NCI-H2107 treated with DMSO at 0.1 percent for 48 hours (cell line): ENCODE data around the gene TPRG1L.

Experiments
- DNase-seq: peaks from one replicate; lab custom pipeline; 2025; ENCODE audit not compliant: unreplicated experiment; lab: John Stamatoyannopoulos, UW

TPRG1L gene

DNA sequence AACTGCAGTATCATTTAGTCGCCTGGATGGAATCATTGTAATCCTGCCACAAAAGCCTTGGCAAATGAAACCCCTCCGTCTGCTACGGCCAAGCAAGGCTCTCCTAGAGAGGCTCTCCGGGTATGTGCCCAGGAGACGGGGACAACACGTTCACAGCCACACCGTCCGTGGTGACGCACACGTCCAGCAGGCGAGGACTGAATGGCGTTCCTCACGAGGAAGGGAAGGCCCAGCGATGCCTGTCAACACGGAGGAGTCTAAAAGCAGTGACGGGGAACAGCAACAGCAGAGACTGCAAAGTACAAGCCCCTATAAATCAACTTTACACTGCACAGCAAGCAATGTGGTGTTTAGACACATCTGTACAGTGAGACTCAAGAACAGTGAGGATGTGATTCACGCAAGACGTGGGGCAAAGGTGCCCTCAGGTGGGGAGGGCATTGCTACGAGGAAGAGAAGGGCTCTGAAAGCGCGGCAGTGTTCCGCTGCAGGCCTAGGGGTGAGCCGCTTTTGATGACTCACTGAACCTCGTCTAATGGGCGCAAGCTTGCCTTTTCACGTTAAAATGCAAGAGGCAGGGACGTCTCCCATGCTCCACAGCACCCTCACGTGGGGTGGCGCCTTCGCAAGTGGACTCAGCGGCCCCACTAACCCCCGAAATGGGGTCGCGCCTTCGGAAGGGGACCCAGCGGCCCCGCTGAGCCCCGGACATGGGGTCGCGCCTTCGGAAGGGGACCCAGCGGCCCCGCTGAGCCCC lies 18.3 kb downstream of the TPRG1L start:
- no peak for DNase-seq

DNA sequence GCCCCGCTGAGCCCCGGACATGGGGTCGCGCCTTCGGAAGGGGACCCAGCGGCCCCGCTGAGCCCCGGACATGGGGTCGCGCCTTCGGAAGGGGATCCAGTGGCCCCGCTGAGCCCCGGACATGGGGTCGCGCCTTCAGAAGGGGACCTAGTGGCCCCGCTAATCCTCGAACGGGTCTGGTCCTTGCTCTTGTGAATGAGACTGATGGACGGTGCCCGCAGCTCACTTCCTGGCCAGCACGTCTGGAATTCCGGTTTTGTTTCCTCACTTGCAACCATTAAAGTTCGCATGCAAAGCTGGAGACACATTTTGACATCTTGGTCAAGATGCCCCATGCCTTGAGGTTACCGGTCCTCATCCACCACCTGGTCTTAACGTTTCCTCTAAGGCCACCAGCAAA lies 19.5 kb downstream of the TPRG1L start:
- no peak for DNase-seq

DNA sequence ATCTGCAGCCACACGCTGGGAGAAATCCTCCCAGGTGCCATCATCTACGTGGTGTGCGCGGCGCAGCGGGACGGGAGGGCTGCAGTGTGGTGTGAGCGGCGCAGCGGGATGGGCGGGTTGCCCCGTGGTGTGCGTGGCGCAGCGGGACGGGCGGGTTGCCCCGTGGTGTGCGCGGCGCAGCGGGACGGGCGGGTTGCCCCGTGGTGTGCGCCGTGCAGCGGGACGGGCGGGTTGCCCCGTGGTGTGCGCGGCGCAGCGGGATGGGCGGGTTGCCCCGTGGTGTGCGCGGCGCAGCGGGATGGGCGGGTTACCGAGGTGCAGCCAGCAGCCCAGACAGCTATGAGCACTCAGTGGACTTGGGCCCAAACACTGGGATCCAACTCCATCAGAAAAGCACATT lies 20.4 kb downstream of the TPRG1L start:
- no peak for DNase-seq

DNA sequence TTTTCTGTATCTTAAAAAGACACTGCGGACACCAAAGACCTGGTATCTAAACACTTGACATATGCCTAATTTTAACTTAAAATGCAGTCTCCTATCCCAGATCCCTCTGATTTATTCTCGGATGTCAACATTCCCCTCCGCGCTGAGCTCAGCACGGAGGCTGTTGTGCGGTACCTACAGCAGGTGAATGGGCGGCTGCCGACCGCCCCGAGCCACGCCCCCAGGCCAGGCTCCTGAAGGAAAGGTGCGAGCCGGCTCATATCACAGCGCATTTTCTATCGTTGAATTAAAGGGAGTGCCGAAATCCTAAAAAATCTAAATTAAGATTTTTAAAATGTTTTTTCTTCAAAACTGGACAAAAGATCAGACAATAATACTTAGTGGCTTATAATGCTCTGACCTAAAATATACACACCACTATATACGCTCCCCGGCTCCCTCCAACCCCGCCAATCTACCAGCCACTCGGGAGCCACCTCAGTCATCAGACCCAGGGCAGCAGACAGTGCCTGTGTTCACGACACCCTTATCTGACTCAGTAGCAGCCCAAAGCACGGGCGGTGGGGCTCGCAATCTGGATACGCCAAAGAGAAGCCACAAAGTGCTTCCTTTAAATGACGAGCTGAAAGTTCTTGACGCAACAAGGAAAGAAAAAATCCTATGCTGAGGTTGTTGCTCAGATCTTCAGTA lies 21.0 kb downstream of the TPRG1L start:
- DNase-seq, result no peak

DNA sequence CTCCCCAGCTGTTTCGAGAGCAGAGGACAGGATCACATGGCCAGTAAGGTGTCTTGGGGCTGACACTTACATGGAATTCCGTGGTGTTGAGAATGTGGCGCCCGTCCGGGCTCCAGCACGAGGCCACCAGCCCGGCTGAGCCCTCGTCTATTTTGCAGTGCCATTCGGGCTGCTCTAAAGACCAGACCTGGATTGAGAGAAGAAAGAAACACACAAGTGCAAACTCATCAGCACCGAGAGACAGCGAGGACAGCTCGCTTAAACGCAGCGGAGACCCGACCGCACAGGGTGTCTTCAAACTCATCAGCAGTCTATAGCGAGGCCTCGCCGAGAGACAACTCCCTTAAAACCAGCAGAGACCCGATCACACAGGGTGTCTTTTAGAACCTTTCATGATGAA lies 21.8 kb downstream of the TPRG1L start:
- DNase-seq, result no peak

DNA sequence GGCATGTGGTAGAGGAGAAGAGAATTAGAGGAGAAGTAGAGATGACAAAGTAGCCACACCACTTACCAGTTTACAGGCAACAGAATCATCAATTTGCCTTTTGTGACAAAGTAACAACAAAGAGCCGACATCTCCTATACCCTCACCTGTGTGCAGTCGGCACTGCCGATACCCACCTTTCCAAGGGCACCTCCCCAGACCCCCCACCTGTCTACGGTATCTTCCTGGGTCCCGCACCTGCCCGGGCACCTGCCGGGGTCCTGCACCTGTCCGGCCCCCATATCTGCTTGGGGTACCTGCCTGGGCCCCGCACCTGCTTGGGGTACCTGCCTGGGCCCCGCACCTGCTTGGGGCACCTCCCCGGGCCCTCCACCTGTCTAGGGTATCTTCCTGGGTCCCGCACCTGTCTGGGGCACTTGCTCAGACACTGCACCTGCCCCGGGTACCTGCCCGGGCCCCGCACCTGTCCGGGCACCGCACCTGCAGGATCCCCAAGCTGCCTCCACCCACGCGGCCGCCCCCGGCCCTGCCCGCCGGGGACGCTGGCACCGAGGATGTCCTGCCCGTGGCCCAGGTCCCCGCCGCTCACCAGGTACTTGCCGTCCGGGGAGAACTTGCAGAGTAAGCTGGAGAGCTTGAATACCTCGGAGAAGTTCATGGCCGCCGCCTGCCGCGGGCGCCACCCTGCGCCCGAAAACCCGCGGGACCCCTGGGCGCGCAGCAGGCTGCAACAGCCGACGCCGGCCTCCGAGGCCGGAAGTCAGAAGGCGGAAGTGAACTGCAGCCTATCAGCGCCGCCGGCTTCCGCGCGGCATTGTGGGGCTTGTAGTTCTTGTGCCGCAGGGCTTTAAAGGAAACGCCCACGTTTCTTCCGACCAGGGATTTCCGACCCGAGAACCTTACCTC lies 24.8 kb downstream of the TPRG1L start, which contains the start of gene WRAP73:
TSS of gene WRAP73 (minus strand) at position 762 of the 906 bp plus-strand sequence. CDS start at position 658, 104 bp downstream.
- peak; percentile 19 for DNase-seq

DNA sequence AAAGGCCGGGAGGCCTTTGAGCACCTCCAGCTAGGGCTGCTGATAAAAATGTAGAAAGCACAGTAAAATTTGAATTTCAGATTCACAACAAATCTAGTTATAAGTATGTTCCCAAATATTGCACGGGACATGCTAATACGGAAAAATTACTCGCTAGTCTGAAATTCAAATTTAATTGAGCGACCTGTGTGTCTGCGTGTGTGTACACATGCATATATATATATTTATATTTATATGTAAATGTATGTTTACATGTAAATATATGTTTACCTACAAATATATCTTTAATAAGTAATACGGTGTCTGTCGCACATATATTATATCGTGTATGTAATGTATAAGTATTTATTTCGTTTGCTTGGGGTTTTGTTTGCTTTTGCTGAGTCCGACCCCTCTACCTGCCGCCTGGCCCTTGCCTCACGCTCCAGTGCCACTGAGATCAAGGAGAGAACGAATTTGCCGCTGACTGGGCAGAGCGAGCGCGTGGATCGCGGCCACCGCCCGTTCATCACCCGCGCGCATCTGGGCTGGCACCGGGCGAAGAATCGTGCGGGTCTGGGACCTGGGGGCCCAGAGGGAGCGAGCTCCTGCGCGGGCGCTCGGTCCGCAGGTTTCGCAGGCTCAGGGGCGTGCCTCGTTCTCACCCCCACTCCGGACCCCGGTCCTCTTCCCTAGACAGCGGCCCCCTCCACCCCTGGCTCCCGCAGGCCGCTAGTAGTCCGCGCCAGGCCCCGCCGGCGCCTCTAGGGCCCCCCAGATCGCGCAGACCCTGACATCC lies 25.6 kb downstream of the TPRG1L start:
- DNase-seq, result no peak

DNA sequence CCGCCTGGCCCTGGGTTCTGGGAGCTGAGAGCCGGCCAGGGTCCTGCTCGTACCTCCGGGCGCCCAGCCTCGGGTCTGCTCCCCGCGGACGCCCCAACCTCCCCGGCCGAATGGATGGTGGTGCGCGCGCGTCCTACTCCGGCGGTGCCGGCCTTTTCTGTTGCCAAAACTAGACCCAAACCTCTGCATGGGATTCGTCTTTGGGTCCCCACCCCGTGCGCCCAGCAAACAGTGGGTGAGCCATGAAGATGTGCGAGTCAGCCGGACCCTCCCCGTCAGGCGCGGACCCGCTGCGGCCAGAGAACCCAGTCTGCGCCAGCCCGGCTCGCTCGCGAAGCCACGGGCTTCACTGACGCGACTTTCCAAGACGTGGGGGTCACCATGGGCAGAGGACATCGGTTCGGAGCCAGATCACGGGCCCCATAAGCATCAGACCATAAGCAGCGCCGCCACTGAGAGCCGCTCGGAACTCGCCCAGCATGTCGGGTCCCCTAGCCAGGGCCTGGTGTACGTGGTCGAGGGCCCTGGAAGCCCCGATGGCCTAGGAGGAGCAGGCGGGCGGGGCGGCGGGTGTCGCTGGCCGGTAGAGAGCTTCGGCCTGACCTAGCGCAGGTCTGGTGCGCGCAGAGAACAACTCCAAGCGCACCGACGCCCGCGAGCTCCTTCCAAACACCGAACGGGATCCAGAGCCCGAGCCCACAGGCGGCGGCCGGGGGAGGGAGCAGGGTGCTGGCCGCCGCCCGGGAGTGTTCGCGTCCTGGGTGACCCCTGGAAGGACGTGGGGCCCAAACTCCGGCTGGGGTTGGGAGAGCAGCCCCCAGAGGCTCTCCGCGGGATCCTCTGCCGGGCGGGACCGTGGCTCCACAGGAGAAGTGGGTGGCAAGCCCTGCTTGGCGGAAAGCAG lies 26.5 kb downstream of the TPRG1L start:
- DNase-seq, result no peak

DNA sequence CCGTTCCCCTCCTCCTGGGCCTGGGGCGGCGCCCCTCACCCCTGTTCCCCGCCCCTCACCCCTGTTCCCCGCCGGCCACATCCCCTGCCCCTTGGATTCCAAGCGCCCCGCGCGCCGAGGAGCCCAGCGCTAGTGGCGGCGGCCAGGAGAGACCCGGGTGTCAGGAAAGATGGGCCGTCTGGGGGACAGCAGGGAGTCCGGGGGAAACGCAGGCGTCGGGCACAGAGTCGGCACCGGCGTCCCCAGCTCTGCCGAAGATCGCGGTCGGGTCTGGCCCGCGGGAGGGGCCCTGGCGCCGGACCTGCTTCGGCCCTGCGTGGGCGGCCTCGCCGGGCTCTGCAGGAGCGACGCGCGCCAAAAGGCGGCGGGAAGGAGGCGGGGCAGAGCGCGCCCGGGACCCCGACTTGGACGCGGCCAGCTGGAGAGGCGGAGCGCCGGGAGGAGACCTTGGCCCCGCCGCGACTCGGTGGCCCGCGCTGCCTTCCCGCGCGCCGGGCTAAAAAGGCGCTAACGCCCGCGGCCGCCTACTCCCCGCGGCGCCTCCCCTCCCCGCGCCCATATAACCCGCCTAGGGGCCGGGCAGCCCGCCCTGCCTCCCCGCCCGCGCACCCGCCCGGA lies 27.2 kb downstream of the TPRG1L start, which contains the start of gene TP73:
TSS of gene TP73 (plus strand) at position 587 of the 618 bp plus-strand sequence. CDS start 29,850 bp downstream, outside the sequence.
- DNase-seq, result no peak

DNA sequence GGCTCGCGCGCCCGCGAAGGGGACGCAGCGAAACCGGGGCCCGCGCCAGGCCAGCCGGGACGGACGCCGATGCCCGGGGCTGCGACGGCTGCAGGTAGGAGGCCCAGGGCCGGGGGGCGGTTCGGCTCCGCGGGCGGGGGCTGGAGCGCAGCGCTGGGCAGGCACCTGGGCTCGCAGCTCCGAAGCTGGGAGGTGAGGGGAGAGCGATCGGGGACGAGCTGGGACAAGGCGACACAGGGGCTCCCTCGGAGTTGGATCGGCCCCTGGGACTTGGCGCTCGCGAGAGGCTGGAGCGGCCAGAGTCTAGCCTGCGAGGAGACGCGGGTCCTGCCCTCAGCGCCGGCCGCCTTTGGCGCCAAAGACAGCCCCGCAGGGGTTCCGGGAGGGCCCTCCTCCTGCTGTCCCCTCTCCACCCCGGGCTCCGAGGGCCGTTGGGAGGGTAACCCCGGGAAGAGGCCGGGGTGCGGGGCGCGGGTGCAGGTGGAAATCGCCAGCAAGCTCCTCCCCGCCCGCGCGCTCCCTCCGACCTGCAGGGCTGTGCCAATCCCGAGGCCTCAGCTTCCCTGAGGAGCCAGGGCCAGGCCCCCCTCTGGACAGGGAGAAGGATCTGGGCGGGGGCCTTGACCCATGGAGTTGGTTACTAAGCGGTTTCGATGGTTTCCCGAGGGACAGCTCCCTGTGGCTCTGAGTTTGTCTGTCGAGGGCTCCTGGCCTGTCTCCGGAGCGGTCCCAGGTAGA lies 27.9 kb downstream of the TPRG1L start:
- DNase-seq, result no peak

DNA sequence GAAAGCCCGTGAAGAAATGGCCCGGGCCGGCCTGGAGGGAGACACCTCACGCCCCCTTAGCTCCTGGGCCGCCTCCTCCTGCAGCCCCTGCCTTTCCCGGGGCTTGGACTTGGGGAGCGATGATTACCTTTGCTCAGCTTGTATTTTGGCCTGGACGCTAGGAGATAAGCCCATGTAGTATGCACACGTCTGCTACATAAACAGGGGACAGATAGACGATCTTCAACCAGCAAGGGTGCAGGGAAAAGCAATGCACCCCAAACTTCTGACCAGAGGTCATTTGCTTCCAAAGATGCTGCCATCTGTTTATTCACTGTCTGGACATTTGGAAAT lies 28.4 kb downstream of the TPRG1L start:
- no peak for DNase-seq

DNA sequence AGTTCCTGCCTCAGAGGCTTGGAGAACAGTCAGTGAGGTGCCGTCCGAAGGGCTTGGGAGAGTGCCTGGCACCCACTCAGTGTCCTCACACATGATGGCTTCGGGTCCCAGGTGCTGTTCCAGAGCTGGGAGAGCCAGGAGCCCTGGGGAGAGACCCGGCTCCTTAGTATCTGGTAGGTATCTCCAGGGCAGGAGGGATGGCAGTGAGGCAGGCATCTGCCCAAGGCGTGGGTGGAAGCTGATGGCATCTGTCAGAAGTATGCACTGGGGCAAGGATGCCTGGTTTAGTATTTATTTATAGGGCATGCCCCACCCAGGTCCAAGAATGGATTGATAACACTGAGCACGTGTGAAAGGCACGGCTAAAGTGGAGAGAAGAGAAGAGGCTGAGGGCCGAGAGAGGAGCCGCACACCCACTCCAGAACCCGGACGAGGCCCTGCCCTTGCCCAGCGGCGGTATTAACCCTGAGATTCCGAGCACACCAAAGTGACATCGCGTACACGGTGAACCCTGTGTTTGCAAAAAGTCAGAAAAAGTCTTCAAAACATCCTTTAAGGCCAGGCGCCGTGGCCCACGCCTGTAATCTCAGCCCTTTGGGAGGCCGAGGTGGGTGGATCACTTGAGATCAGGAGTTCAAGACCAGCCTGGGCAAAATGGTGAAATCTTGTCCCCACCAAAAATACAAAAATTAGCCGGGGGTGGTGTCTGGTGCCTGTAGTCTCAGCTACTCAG lies 29.9 kb downstream of the TPRG1L start:
- no peak for DNase-seq

DNA sequence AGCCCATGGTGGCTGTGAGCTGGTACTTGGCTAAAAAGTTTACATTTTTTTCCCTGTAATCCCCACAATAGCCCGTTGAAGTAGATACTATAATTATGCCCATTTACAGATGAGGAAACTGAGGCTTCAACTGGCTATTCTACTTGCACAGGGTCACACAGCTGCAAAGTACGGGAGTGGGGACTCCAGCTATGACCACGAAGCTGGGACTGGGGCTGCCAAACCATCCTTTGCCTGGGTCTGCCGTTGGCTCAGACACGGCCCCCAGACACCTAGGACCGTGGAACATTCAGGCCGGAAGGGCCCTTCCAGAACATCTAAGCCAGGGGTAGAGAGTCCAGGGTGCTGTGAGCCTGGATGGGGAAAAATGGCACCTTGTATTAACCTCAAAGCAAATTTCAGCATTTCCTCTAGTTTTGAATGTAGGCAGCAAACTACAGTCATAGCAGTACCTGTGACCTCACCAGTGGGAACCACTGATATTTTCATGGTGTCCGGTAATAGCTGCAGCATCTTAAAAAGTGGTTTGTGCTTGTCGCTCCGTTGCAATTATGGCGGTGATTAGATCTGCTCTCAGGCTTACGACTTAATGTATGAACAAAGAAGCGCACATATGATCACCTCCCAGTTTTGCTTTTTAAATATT lies 31.8 kb downstream of the TPRG1L start:
- no peak for DNase-seq

DNA sequence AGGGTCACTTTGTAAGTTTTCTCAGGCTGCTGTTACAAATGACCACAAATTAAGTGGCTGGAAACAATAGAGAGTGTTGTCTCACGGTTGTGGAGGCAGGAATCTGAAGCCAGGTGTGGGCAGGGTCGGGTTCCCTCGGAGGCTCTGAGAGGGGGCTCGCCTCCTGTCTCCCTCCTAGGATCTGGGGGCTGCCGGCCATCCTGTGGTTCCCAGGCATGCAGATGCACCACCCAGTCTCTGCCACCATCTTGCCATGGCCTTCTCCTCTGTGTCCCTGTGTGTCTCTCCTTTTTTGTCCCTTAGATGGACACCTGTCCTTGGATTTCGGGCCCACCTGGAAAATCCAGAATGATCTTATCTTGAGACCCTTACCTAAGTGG lies 32.3 kb downstream of the TPRG1L start:
- no peak for DNase-seq

DNA sequence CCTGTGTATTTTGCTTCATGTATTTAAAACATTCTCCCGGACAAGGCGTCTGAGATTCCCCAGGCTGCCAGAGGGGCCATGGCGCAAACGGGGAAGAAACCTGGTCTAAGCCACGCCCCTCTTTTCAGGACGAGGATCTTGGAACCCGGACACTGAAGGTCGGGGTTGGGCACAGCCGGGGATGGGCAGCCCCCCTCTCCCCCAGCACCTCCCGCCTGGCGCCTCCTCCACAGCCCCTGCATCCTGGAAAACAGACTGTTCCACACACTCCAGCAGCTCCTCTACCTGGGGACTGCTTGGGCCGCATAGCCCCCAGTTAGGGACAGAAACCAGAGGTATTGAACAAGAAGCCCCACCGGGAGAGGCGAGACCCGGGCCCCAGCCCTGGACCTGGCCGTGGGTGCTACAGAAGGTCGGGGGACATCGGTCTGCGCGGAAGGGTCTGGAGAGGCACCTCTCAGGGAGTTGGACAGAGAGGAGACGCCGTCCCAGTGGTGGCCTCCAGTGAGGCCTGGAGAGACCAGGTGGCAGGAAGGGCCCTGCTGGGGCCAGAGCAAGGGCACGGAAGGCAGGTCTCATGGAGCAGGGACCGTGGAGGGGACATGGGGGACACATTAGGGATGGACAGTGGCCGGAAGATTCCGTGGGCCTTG lies 32.9 kb downstream of the TPRG1L start:
- no peak for DNase-seq

DNA sequence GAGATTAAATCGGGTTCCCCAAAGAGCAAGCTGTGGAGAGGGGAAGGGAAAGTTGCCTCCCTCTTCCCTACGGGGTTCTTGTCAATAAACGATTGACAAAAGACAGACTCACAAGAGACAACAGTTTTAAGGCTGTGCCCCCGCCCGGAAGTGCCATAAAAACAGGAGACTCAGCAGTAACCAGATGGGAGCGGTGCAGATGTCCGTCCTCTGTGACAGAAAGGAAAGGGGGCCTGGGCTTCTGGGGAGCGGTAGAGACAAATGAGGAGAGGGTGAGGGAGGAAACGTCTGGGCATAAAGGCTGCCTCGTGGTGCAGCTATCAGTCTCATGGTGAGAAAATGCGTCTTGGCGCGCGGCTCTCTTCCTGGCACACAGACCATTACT lies 33.4 kb downstream of the TPRG1L start:
- no peak for DNase-seq

DNA sequence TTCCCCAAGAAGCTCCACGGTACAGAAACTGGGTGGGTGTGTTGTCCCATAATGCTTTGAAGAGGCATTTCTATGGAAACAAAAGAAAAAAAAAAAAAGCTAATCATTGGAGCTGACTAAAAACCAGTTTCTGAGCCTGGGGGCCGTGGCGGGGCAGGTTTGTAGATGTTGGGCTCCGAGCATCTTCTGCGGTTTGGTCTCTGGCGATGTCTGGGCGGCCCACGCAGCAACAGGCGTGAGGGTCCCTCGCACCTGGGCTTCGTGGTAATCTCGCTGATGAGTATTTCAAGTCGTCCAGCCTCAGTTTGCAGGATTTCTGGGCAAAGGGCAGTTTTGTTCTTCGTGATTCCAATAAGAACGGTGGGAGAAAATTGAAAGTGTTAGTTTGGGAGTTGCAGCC lies 34.3 kb downstream of the TPRG1L start:
- DNase-seq, result no peak
